ENCODE measurements around the gene SMPD3. TPM values are rescaled to one million over a fixed set of nuclear protein-coding genes. Genes with fewer than 3 reads are reported as not detected.

Gene SMPD3
- total RNA-seq, 1 donor from 2014 or later, result 85.4 TPM

DNA sequence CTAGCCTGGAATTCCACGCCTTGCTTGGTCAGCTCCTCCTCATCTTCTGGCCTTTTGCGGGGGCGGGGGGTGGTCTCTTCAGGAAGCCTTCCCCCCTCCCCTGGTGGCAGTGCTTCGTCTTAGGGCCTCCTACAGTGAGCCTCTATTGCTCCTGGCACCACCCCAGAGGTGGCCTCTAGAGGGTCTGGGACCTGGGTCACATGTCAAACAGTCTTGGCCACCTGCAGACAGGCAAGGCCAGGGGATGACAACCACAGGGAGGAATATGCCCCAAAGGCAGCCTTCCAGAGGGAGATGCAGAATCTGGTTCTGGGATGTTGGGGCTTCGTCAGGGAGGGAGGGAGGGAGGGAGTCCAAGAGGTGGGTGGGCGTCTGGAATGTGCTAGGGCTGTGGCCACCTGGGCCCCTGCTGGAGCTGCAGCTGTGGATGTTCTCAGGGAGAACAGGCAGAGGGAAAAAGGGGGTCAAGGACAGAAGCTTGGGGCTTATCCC, 50.6 kb downstream of the SMPD3 start:
- TF ChIP-seq, protein P1, sequence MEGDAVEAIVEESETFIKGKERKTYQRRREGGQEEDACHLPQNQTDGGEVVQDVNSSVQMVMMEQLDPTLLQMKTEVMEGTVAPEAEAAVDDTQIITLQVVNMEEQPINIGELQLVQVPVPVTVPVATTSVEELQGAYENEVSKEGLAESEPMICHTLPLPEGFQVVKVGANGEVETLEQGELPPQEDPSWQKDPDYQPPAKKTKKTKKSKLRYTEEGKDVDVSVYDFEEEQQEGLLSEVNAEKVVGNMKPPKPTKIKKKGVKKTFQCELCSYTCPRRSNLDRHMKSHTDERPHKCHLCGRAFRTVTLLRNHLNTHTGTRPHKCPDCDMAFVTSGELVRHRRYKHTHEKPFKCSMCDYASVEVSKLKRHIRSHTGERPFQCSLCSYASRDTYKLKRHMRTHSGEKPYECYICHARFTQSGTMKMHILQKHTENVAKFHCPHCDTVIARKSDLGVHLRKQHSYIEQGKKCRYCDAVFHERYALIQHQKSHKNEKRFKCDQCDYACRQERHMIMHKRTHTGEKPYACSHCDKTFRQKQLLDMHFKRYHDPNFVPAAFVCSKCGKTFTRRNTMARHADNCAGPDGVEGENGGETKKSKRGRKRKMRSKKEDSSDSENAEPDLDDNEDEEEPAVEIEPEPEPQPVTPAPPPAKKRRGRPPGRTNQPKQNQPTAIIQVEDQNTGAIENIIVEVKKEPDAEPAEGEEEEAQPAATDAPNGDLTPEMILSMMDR (IDR thresholded peaks at IDR 0.05; ENCODE audit: partially characterized antibody, unreplicated experiment), result no peak
- Mint-ChIP-seq H3K36me3 (ENCODE audit: unreplicated experiment) (no peaks in the 10 kb centered on the region), H3K4me1 (ENCODE audit: low read depth, unreplicated experiment) (peaks cover 9% of the 10 kb centered on the region), H3K27ac (ENCODE audit: unreplicated experiment) (no peak overlapping the region), H3K9me3 (ENCODE audit: unreplicated experiment) (peaks cover 2% of the 10 kb centered on the region), H3K4me3 (ENCODE audit: unreplicated experiment) (no peak overlapping the region), H3K27me3 (ENCODE audit: unreplicated experiment) (peaks cover 11% of the 10 kb centered on the region)
- DNase-seq, result no peak

DNA sequence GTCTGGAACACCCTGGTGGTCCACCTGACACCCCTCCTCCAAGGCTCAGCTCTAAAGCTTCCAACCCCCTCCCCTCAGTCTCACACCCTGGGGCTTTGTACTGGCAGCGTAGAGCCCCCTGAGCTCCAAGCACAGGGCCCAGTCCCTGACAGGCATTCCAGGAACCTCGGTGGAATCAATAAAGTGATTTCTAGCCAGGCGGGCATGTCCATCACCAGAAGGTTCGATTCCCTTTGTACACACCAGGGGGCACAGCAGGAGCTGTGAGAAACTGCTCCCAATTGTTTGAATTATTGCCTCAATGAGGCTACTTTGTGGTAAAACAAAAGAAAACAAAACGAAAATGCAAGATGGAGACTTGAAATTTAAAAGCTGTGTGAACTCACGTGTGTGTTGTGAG, 51.8 kb downstream of the SMPD3 start:
- DNase-seq, result no peak
- TF ChIP-seq, protein P1 (IDR thresholded peaks at IDR 0.05; ENCODE audit: partially characterized antibody, unreplicated experiment), result peak; percentile 60
- Mint-ChIP-seq H3K9me3 (ENCODE audit: unreplicated experiment) (peaks cover 2% of the 10 kb centered on the region), H3K27ac (ENCODE audit: unreplicated experiment) (no peak overlapping the region), H3K36me3 (ENCODE audit: unreplicated experiment) (no peaks in the 10 kb centered on the region), H3K4me1 (ENCODE audit: low read depth, unreplicated experiment) (peaks cover 9% of the 10 kb centered on the region), H3K4me3 (ENCODE audit: unreplicated experiment) (peak overlapping the region; percentile 15), H3K27me3 (ENCODE audit: unreplicated experiment) (peaks cover 12% of the 10 kb centered on the region)

DNA sequence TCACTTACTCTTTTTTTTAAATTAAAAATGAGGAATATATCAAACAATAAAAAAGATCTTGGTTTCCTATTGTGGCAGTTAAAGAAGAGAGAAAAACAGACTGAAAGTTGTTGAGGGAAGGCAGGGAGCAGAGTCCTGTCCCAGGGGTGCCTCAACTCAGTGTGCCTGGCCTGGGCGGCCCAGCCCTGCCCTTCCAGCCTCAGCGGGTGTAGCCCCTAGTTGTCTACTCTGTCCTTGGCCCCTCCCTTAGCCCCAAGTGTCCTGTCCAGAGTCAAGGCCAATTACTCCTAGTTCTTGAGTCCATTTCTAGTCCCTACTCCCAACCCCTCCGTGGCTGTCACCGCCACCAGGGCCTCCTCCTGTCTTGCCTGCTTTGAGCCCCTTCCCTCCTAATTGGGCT, 52.5 kb downstream of the SMPD3 start:
- H3K36me3 Mint-ChIP-seq (ENCODE audit: unreplicated experiment), result no peaks in the 10 kb centered on the region
- H3K27ac Mint-ChIP-seq (ENCODE audit: unreplicated experiment), result no peak overlapping the region
- peaks cover 11% of the 10 kb centered on the region for H3K27me3 Mint-ChIP-seq (ENCODE audit: unreplicated experiment)
- H3K4me3 Mint-ChIP-seq (ENCODE audit: unreplicated experiment), result peak overlapping the region; percentile 37
- H3K9me3 Mint-ChIP-seq (ENCODE audit: unreplicated experiment), result peaks cover 2% of the 10 kb centered on the region
- TF ChIP-seq, protein P1 (IDR thresholded peaks at IDR 0.05; ENCODE audit: partially characterized antibody, unreplicated experiment), result no peak
- DNase-seq, result no peak
- peaks cover 9% of the 10 kb centered on the region for H3K4me1 Mint-ChIP-seq (ENCODE audit: low read depth, unreplicated experiment)

DNA sequence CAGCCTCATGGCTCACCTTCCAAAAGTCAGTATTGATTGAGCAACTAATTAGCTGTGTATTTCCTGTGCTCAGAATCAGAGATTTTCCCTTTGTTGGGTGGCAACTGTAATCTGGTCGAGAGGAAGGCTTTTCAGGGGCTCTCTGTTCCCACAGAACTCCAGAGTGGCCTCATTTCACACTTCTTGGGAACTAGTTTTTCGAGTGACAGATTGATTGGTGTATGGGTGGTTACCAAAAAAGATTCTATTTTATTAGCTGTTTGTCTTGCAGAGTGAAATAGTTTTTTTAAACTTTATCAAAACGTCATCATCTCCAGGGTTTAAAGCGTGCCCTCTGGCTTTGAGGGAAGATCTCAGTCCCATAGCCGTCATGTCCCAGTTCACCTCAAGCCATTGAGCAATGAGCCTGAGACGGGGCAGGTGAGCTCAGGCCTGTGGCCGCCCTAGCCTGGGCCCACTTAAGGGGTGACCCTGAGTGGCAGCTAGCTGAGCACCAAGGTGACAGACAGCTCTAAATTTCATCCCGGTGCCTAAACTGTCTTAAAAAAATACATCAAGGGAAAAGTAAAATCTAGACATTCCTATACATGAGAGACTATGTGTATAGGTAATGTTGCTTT, 53.0 kb downstream of the SMPD3 start:
- Mint-ChIP-seq H3K27me3 (ENCODE audit: unreplicated experiment) (peaks cover 10% of the 10 kb centered on the region), H3K36me3 (ENCODE audit: unreplicated experiment) (no peaks in the 10 kb centered on the region), H3K27ac (ENCODE audit: unreplicated experiment) (no peak overlapping the region), H3K4me3 (ENCODE audit: unreplicated experiment) (no peak overlapping the region), H3K4me1 (ENCODE audit: low read depth, unreplicated experiment) (peaks cover 9% of the 10 kb centered on the region), H3K9me3 (ENCODE audit: unreplicated experiment) (peaks cover 2% of the 10 kb centered on the region)
- TF ChIP-seq, protein P1 (IDR thresholded peaks at IDR 0.05; ENCODE audit: partially characterized antibody, unreplicated experiment), result no peak
- DNase-seq, result no peak

DNA sequence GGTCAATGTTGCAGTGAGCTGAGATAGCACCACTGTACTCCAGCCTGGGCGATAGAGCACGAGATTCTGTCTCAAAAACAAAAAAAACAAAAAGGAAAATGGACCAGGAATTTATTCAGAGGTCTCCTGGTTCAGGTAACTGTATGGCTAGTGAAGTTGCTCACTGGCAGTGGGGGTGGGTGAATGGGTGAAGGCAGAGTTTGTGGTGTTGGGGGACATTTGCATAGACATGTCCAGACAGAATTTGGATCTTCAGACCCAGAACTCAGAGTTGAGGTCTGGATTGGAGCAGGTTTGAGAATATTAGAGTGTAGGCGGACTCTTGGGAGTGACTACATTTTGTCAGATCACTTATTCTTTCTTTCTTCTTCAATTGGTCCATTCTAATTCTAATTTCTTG, 55.0 kb downstream of the SMPD3 start:
- H3K4me3 Mint-ChIP-seq (ENCODE audit: unreplicated experiment), result no peak overlapping the region
- H3K27ac Mint-ChIP-seq (ENCODE audit: unreplicated experiment), result no peak overlapping the region
- H3K4me1 Mint-ChIP-seq (ENCODE audit: low read depth, unreplicated experiment), result peaks cover 9% of the 10 kb centered on the region

More for the DNA sequence above, 55.0 kb downstream of the SMPD3 start:
- Mint-ChIP-seq H3K27me3 (ENCODE audit: unreplicated experiment) (peaks cover 8% of the 10 kb centered on the region), H3K9me3 (ENCODE audit: unreplicated experiment) (peaks cover 7% of the 10 kb centered on the region), H3K36me3 (ENCODE audit: unreplicated experiment) (no peaks in the 10 kb centered on the region)
- no peak for DNase-seq
- TF ChIP-seq, protein P1 (IDR thresholded peaks at IDR 0.05; ENCODE audit: partially characterized antibody, unreplicated experiment), result no peak

Measured in glutamatergic neuron (in vitro differentiated cells).